ENCODE measurements around the gene SLC51A.

GRCh38 chr3:196193736-196194541 is 22.4 kb upstream of the SLC51A start:
- no peak for TF ChIP-seq POLR2AphosphoS5 (IDR thresholded peaks at IDR 0.05)
- TF ChIP-seq POLR2A (IDR thresholded peaks at IDR 0.05), result no peak
- TF ChIP-seq CTCF (IDR thresholded peaks at IDR 0.05), result no peak
- TF ChIP-seq EP300 (IDR thresholded peaks at IDR 0.05), result no peak
